SK-N-SH treated with all-trans-retinoic acid at 6 μM for 48 hours (cell line): ENCODE data around the gene SUGCT.

Experiments
- ATAC-seq: fragments of 200-7000 bp; cut with Tn5 transposase; 3 replicates; pipeline ENCODE4 v1.9.1; 2020; ENCODE audit warnings: mild to moderate bottlenecking, moderate library complexity
- ARNTL ChIP-seq: fragments of 450-650 bp; formaldehyde crosslinking; IDR thresholded peaks from 2 replicates; pipeline ENCODE4 v1.5.0; 2020; ENCODE audit warnings: low read depth, mild to moderate bottlenecking, moderate library complexity, borderline replicate concordance
- BACH2 ChIP-seq: fragments of 250-450 bp; sonication (Bioruptor Pico); IDR thresholded peaks from 2 replicates; pipeline ENCODE4 v1.9.0; 2021; ENCODE audit warnings: mild to moderate bottlenecking, borderline replicate concordance
- CREB5 ChIP-seq: fragments of 250-450 bp; sonication (Bioruptor Pico); IDR thresholded peaks from 2 replicates; pipeline ENCODE4 v1.5.1; 2020; ENCODE audit warnings: low read depth, mild to moderate bottlenecking, moderate library complexity
- CSDC2 ChIP-seq: fragments of 250-450 bp; sonication (Bioruptor Pico); IDR thresholded peaks from 2 replicates; pipeline ENCODE4 v1.5.0; 2020; ENCODE audit warnings: mild to moderate bottlenecking, moderate library complexity
- CSRNP3 ChIP-seq: fragments of 250-450 bp; sonication (Bioruptor Pico); IDR thresholded peaks from 2 replicates; pipeline ENCODE4 v1.5.1; 2021; ENCODE audit warnings: mild to moderate bottlenecking, moderate library complexity
- ESRRG ChIP-seq: fragments of 250-450 bp; sonication (Bioruptor Pico); IDR thresholded peaks from 2 replicates; pipeline ENCODE4 v1.6.1; 2021; ENCODE audit warnings: mild to moderate bottlenecking
- GLIS3 ChIP-seq: fragments of 250-450 bp; sonication (Bioruptor Pico); IDR thresholded peaks from 2 replicates; pipeline ENCODE4 v1.5.0; 2020; ENCODE audit warnings: mild to moderate bottlenecking, moderate library complexity
- ISL1 ChIP-seq: fragments of 250-450 bp; sonication (Bioruptor Pico); IDR thresholded peaks from 2 replicates; pipeline ENCODE4 v2.1.2; 2022; ENCODE audit warnings: mild to moderate bottlenecking, moderate library complexity
- OSR1 ChIP-seq: fragments of 250-450 bp; sonication (Bioruptor Pico); IDR thresholded peaks from 2 replicates; pipeline ENCODE4 v1.8.0; 2022; ENCODE audit warnings: moderate library complexity, mild to moderate bottlenecking, inconsistent platforms
- PATZ1 ChIP-seq: fragments of 250-450 bp; sonication (Bioruptor Pico); IDR thresholded peaks from 2 replicates; pipeline ENCODE4 v1.8.0; 2020; ENCODE audit warnings: mild to moderate bottlenecking, moderate library complexity, borderline replicate concordance
- PPARA ChIP-seq: fragments of 250-450 bp; sonication (Bioruptor Pico); IDR thresholded peaks from 2 replicates; pipeline ENCODE4 v1.5.0; 2020; ENCODE audit warnings: mild to moderate bottlenecking, borderline replicate concordance
- SNAI2 ChIP-seq: fragments of 250-450 bp; sonication (Bioruptor Pico); IDR thresholded peaks from 2 replicates; pipeline ENCODE4 v1.5.0; 2020; ENCODE audit warnings: mild to moderate bottlenecking, moderate library complexity
- TOX ChIP-seq: fragments of 250-450 bp; sonication (Bioruptor Pico); IDR thresholded peaks from 2 replicates; pipeline ENCODE4 v1.8.0; 2021; ENCODE audit warnings: mild to moderate bottlenecking, moderate library complexity, borderline replicate concordance
- TSHZ2 ChIP-seq: fragments of 250-450 bp; sonication (Bioruptor Pico); IDR thresholded peaks from 2 replicates; pipeline ENCODE4 v1.5.0; 2020; ENCODE audit warnings: mild to moderate bottlenecking, moderate library complexity
- ZC3H10 ChIP-seq: fragments of 250-450 bp; sonication (Bioruptor Pico); IDR thresholded peaks from 2 replicates; pipeline ENCODE4 v1.5.1; 2021; ENCODE audit warnings: mild to moderate bottlenecking, moderate library complexity
- ZFP3 ChIP-seq: fragments of 250-450 bp; sonication (Bioruptor Pico); IDR thresholded peaks from 2 replicates; pipeline ENCODE4 v1.5.0; 2020; ENCODE audit warnings: mild to moderate bottlenecking, moderate library complexity
- ZFP30 ChIP-seq: fragments of 450-650 bp; formaldehyde crosslinking; IDR thresholded peaks from 2 replicates; pipeline ENCODE4 v1.5.0; 2022; ENCODE audit warnings: mild to moderate bottlenecking, moderate library complexity
- ZNF565 ChIP-seq: fragments of 450-650 bp; formaldehyde crosslinking; conservative IDR thresholded peaks from 2 replicates; pipeline ENCODE4 v1.5.0; 2020; ENCODE audit warnings: low read depth, mild to moderate bottlenecking, moderate library complexity
- ZNF70 ChIP-seq: fragments of 450-650 bp; formaldehyde crosslinking; IDR thresholded peaks from 2 replicates; pipeline ENCODE4 v1.5.0; 2020; ENCODE audit warnings: mild to moderate bottlenecking, moderate library complexity
- TF ChIP-seq, protein P1 (sequence below): fragments of 250-450 bp; sonication (Bioruptor Pico); IDR thresholded peaks from 2 replicates; pipeline ENCODE4 v1.8.0; 2021; ENCODE audit warnings: low read depth, mild to moderate bottlenecking, moderate library complexity, borderline replicate concordance

Gene SUGCT

GRCh38 chr7:40827222-40828085 lies 692.6 kb downstream of the SUGCT start:
- TF ChIP-seq GLIS3 (CRISPR knock-in tag) (no peak), CREB5 (CRISPR knock-in tag) (no peak), ARNTL (no peak), ZNF565 (no peak), ZNF70 (CRISPR knock-in tag) (no peak), BACH2 (CRISPR knock-in tag) (no peak), SNAI2 (CRISPR knock-in tag) (no peak), ISL1 (CRISPR knock-in tag) (no peak), PPARA (no peak), ZC3H10 (CRISPR knock-in tag) (no peak)
- TF ChIP-seq, protein P1, sequence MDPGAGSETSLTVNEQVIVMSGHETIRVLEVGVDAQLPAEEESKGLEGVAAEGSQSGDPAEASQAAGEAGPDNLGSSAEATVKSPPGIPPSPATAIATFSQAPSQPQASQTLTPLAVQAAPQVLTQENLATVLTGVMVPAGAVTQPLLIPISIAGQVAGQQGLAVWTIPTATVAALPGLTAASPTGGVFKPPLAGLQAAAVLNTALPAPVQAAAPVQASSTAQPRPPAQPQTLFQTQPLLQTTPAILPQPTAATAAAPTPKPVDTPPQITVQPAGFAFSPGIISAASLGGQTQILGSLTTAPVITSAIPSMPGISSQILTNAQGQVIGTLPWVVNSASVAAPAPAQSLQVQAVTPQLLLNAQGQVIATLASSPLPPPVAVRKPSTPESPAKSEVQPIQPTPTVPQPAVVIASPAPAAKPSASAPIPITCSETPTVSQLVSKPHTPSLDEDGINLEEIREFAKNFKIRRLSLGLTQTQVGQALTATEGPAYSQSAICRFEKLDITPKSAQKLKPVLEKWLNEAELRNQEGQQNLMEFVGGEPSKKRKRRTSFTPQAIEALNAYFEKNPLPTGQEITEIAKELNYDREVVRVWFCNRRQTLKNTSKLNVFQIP (CRISPR knock-in tag), result no peak
- peak; percentile 58 for ATAC-seq

- TF ChIP-seq ZFP30 (CRISPR knock-in tag) (no peak), GLIS3 (CRISPR knock-in tag) (no peak), SNAI2 (CRISPR knock-in tag) (no peak), TOX (no peak), PPARA (no peak), CSDC2 (CRISPR knock-in tag) (no peak), ARNTL (no peak), ISL1 (CRISPR knock-in tag) (no peak), TSHZ2 (CRISPR knock-in tag) (no peak), PATZ1 (CRISPR knock-in tag) (no peak), ZNF70 (CRISPR knock-in tag) (no peak), OSR1 (no peak), ZNF565 (no peak), CSRNP3 (no peak), BACH2 (CRISPR knock-in tag) (no peak), ESRRG (CRISPR knock-in tag) (no peak), ZFP3 (CRISPR knock-in tag) (no peak)
- TF ChIP-seq, protein P1 (CRISPR knock-in tag), result no peak
- no peak for ATAC-seq
Observed at GRCh38 chr7:40828686-40829600, 694.1 kb downstream of the SUGCT start.
